GM18861 (cell line): ENCODE results near the gene DSC2.
"Not testable (repeated sequence)": the region's sequence is repeated elsewhere in the genome, so short reads cannot be mapped to it uniquely, and the experiment has no call there.

Experiments used
- ATAC-seq: cut with Tn5 transposase; IDR thresholded peaks from one replicate; pipeline ENCODE4 v1.9.1; 2021; ENCODE audit not compliant: unreplicated experiment

The DSC2 gene

DNA sequence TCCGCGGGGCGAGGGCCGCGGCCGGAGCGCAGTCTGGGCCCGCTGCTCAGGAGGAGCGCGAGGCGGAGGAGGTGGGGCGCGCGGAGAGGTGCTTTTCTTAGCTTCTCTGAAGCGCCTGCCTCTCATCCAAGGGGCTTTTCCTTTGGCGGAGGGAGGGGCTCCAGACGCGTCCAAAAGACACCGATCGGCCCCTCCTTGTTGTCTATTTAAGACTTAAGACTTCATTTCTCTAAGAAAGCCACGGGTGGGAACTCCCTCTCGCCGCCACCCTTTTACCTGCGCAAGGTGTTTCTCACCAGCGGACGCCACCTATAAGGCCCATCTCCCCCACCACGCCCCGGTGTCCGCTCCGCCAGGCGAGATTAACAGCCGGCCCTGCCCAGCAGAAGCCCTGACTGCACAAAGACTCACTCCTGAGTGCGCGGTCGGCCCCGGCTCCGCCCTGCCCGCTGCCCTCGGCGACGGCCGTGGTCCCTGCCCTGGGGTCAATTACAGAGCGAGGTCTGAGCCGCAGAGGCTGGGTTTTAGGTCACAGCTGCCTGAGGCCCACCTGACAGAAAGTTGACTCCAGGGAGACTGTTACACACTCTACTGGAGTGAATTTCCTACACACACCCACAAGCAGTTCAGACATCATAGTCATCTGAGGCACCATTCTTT lies at the start of gene DSC2:
Gene DSC2 (minus strand): TSS at position 397 of the 660 bp plus-strand sequence. CDS start 450 bp downstream, outside the sequence.
- ATAC-seq: no peak

DNA sequence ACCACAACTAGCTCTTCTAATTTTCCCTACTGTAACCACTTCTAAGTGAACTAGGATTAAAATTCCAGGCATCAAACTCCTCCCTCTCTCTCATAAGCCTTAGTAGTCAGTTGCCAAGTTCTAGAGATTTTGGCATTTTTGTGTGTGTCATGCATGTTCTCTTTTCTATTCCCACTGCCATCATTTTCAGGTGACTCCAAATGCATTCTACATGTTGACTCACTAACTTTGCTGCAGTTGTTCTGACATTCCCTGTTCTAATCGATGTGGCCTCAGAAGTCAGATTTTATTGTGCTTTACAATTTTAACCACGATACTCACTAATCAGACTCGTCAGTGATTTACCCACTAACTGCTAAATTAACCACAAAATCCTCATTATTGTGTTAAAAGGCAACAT lies 47.1 kb upstream of the DSC2 start:
- ATAC-seq: no peak

DNA sequence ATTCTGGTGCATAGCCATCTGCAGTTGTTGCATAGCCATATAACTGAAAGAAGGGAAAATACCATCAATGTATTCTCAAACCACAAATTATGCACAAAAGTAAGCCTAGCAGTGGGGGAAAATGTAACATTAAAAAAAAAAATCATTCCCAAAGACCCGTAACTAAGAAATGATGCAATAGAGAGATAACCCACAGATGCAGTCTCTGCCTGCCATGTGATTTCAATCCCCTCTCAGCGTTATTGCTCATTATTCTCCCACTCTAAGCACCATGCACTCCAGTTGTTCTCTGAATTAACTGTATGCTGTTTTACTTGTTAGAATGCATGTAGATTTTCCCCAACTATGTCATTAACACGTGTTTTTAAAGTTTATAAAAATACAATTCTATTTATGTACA lies 46.4 kb upstream of the DSC2 start:
- ATAC-seq: no peak

- no peak for ATAC-seq
These were observed 44.6 kb upstream of the DSC2 start for GRCh38 chr18:31146809-31147208.

DNA sequence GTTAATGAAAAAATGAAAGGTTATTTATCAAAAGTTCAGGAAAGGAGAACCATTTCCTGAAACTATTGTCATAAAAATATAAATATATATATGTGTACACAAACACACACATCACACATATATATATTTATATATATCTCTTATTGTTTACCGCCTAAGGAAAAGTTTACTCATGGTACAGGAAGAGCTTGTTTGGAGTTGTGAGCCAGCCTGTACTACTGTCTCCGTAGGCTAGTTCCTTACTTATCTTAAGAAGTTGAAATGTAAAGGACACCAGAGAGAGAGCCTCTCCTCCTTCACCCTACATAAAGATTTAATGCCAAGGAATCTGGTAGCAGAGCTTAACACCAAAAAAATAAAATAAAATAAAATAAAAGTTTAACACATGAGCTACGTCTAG lies 40.8 kb upstream of the DSC2 start:
- no peak for ATAC-seq

DNA sequence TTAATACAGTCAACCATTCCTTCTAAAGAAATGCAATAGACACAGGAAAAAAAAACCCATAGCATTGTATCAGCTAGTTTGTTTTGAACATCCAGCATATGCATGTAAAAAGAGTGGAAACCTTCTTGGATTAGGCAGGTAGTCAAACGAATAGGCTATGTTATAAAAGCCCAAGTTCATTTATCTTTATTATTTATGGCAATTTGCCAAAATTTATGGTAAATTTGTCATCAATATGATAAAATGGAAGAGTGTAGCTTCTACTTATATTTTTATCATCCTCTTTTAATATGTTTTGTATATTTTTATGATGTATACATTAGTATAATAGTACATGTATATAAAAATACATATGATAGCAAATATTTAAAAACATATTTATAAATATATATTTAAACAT lies 36.5 kb upstream of the DSC2 start:
- no peak for ATAC-seq

DNA sequence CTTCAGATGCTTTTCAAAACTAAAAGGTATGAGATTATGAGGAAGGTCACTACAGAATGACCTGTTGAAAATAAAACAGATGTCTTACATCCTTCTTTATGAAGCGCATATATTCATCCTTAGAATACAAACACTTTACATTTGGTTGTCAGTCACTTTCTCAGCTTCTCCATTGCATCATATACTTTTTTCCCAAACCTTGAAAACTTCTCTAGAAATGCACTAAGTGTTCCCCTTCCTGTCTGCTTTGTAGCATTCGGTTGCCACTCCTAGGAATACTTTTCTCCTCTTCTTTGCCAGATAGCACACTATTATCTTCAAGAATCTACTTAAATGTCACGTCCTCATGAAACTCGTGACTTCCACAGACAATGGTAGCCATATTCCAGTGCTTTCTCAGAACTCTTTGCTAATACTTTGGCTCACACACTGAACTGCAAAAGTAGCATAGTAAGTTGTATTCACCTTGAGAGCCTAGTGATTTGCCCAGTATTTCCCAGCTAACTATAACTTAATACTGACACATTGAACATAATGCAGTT lies 32.8 kb upstream of the DSC2 start:
- ATAC-seq: no peak

DNA sequence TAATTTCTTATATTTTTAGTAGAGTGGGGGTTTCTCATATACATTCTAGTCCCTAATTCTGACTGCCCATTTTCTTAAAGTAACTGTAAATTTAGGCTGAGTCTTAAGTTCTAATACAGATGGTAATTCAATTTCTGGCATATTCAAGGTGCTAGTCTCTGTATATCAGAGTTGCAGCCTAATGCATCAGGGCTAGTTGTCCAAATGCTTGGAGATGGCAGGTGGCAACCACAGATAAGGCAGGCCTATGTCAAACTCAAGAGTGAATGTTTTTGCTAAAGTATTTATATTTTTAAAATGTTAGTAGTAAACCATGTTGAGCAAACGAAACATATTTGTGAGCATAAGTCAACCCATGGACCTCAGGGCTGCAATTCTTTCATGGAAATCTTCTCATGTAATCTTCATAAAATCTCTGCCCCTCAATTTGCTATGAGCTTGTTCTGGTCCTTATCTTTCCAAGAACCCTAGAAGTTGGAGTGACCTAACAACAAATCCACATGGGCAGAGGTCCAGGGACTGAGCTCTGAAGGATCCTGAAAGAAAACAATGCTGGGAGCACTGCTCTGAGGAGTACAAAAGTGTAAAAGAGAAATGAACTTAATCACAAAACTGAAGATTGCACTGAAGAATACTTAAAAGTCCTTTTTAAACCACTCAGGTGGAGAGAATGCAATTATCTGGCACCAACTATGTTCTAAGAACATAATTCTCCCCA lies 27.3 kb upstream of the DSC2 start:
- ATAC-seq: no peak

DNA sequence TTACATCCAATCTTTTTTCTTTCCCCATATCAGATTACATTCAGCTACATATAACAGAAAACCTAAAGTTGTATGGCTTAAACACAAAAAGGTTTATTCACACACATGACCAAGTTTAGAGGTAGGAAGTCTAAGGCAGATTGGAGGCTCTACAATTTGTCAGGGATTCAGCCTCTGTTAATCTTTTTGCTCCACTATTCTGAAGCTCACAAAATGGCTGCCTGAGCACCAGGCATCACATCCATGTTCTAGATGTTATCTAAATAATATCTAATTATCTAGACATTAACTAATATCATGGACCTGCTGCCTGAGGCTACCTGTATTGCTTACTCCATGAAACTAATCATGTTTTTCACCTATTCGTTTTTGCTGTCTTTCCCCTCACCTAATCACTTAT lies 23.7 kb upstream of the DSC2 start:
- no peak for ATAC-seq

GRCh38 chr18:31123125-31123524 lies 20.9 kb upstream of the DSC2 start:
- not testable (repeated sequence) for ATAC-seq

DNA sequence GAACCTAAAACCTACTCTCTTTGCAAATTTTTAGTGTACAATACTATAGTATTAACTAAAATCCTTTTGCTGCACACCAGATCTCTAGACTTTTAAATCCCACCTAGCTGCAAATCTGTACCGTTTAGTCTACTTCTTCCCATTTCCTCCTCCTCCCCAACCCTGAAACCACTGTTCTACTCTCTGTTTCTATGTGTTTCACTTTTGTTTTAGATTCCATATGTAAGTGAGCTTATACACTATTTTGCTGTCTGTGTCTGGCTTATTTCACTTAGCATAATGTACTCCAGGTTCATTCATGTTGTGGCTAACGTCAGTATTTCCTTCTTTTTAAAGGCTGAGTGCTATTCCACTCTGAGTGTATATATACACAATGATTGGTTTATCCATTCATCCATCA lies 18.4 kb upstream of the DSC2 start:
- ATAC-seq: no peak

DNA sequence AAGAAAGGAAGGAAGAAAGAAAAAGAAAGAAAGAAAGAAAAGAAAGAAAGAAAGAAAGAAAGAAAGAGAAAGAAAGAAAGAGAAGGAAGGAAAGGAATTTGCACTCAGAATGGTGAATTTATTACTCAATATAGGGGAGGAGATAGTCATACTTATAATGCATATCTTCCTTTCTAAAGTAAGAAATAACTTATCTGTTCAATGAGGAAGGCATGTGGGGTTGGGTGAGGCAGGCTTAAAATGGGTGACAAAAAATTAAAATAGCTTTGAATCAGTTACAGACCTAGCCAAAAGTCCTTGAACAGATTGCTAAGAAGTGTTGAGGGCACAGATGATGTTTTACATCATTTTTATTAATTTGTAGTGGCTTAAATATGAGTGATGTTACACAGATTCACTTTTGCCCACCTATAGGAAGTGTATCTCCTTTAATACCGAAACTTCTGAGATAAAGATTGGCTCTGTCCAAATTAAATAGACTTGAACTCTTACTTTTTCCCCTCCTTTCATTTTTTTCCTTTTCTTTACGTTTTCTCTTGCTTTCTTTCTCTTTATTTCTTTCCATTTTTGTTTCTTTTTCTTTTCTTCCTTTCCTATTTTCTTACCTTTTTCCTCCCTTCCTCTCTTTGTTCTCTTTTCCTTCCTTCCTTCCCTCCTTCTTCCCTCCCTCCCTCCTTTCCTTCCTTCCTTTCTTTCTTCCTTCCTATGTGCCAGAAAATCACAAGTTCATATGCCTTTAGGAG lies 14.8 kb upstream of the DSC2 start:
- no peak for ATAC-seq

DNA sequence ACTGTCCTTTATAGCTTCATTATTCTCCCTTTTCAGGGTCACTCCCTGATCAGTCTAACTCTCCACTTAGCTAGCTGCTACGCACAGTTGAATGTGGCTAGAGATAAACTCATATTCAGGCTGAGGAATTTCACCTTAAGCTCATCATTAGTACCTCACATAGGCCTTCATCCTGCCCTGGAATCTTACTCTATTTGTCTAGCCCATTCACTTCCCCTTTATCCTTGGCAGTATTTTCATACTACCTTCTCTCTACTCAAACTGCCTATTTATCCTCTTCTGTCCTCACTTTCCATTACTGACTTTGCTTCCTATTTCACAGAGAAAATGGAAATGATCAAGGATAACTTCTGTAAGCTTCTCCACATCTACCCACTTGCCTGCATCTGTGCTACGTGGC lies 10.6 kb upstream of the DSC2 start:
- no peak for ATAC-seq

DNA sequence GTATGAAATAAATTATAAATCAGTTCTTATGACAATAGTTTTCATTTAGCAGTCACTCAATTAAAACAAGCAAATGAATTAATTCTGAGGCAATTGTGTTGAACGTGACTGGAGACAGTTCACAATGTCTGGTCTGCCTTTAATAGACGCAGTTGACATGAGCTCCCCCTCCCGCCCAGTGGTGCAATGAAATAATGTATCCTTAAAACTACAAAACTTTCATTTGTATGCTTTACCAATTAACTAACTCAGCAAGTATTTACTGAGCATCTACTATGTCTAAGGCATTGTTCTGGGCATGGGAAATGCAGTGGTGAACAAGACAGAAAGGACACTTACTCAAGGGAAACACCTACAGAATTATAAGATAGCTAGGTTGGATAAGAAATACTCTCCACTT lies 3.5 kb upstream of the DSC2 start:
- ATAC-seq: no peak

GRCh38 chr18:31104444-31104843 lies 2.2 kb upstream of the DSC2 start:
- ATAC-seq: no peak

DNA sequence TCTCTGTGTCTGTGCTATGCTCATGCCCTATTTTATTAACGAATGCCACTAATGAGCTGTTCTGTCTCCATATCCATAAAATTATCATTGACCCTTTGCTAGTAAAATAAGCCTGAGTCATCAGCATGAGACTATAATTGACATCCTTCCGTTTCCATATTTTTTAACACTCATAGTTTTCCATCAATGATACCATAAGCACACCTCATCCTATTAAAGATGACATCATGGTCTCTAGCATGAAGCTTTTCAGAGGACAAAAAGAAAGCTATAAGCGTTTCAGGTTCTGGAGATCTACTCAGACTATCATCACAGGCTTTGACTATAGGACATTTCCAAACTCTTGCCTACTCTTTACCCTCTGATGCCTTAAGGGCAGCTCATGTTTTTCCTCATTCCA lies 1.2 kb upstream of the DSC2 start:
- ATAC-seq: no peak

DNA sequence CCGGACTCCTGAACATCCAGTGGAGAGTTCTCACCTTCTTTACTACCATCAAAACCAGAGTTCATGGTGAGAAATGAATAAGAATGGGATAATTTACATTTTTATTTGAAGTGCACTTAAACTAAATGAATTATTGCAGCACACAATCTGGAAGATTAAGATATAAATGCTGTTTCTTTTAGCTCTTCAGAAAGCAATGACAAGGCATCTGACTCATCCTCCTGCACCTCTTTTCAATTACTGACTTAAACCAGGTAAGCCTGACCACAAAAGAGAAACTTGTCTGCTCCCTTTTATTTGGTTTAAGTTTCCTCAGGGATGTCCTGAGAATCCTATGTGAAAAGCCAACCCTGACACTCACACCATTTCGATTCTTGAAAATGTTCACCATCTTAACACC lies 720 bp upstream of the DSC2 start:
- no peak for ATAC-seq

DNA sequence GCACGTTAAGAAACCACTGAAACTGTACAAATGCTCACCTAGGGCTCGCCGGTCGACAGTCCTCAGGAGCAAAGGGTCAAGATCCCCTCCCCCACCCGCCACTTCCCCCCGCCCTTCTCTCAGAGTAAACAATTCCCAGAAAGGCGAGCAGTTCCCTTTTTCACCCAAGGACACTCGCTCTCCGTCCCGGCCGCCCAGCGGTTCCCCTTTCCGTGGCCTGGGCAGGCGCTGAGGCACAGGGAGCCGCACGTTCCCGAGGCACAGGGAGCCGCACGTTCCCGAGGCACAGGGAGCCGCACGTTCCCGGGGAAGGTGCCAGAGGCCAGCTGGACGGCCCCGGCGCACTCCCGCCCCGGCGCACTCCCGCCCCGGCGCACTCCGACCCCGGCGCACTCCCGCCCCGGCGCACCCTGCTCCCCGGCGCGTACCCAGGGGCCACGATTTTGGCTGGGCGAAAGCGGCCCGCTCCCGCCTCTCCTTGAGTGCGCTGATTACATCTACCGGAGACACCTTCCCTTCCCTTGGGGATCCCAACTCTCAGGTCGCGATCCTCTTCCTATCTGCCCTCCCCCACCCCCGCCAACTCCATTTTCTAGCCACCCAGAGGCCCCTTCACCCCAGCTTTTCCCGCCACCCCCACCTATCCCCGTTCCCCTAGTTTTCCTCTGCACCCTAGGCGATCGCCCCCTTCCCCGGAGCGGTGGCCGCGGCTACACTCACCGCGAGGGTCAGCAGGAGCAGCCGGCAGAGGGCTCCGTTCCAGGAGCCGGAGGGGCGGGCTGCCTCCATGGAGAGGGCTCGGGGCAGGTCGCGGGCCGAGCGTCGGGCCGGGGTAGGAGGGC lies 817 bp downstream of the DSC2 start:
- no peak for ATAC-seq

DNA sequence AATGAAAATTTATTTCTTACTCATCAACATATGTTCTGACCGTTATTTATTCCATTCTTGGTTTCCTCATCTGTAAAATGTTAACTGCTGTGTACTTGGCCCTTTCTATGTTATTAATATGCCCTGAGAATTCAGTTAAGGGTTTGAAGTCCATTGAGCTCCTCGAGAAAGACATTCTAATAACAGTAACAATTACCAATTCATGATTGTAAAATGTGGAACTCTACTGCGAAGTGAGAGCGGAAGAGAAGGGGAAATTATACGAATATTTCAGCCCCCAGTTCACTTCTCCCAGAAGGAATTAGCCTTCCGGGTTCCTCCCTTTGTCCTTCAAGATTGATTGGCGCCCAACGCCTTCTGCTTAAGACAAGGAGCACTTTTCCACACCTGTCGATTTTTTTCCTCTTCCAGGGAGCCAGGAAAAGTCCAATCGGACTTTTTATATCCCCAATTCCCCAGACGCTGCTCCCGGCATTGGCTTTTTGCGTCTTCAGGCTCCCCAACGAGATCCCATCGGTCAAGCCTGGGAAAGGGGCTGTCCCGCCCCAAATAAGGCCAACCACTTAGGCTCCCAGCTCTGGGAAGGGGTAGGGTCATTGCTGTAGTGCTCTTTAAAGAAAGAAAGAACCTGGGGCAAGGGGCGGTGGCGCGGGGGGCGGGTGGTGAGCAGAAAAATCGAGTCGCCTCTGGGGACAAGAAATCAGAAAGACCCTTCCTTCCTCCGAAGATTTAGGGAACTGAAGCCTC lies 1.6 kb downstream of the DSC2 start:
- ATAC-seq: no peak
